Activated T-helper 2 cell treated with anti-CD3 and anti-CD28 coated beads, Interferon-gamma antibody, Interleukin-2, Interleukin-4, amounts not matched to agents 10 μg/mL and 5 μg/mL and 100 μg/mL, durations not matched to agents 14 hours and 24 hours and 36 hours (primary cell): ENCODE results near the gene MAPK11. TPM values are rescaled to one million over a fixed set of nuclear protein-coding genes. Genes with fewer than 3 reads are reported as not detected.

Source experiments
- DNase-seq: peaks from one replicate; pipeline ENCODE4 v3.0.0; 2021; ENCODE audit warnings: low spot score
- H3K27ac Mint-ChIP-seq: one replicate; pipeline ENCODE4 v1.8.0; 2021; ENCODE audit warnings: mixed read lengths
- H3K27me3 Mint-ChIP-seq: one replicate; pipeline ENCODE4 v1.8.0; 2021; ENCODE audit warnings: low read depth, mixed read lengths
- H3K36me3 Mint-ChIP-seq: one replicate; pipeline ENCODE4 v1.8.0; 2021; ENCODE audit warnings: low read depth, mixed read lengths
- H3K4me1 Mint-ChIP-seq: one replicate; pipeline ENCODE4 v1.8.0; 2021; ENCODE audit warnings: low read depth, mixed read lengths
- H3K4me3 Mint-ChIP-seq: one replicate; pipeline ENCODE4 v1.8.0; 2021; ENCODE audit warnings: low read depth, mild to moderate bottlenecking, moderate library complexity, mixed read lengths
- H3K9me3 Mint-ChIP-seq: one replicate; pipeline ENCODE4 v1.8.0; 2021; ENCODE audit warnings: mixed read lengths
- intact Hi-C: fragments of 100-400 bp; cut with micrococcal nuclease; formaldehyde crosslinking; loops from one replicate; pipeline ENCODE4 v1.15.1; 2023
- total RNA-seq: library from RNA; stranded (reverse); gene quantifications from 2 replicates; pipeline ENCODE4 v1.2.3, GENCODE V29; 2022

MAPK11 gene
- total RNA-seq = 19.0 and 20.9 TPM in 2 replicates

GRCh38 chr22:50269970-50270665 is at the start of gene MAPK11:
Gene MAPK11, minus strand, starts transcription at chr22:50270380. Its CDS starts 88 bp downstream, at chr22:50270292.
- Mint-ChIP-seq H3K4me1 (peaks cover 1% of the 10 kb centered on the region), H3K36me3 (no peaks in the 10 kb centered on the region), H3K4me3 (peak within 1 kb of the TSS; percentile 70), H3K9me3 (no peaks in the 10 kb centered on the region), H3K27me3 (peaks cover 15% of the 10 kb centered on the region), H3K27ac (no peak within 1 kb of the TSS)
- intact Hi-C loops = loop anchor here (2.0 to 5.0 kb wide), 3 partner anchors 42 to 353 kb away; partner anchors contain the start of gene DENND6B
- peak; percentile 66 for DNase-seq

- no peaks in the 10 kb centered on the region for H3K27me3 Mint-ChIP-seq
- no peak for DNase-seq
- H3K4me1 Mint-ChIP-seq = peaks cover 2% of the 10 kb centered on the region
- no peaks in the 10 kb centered on the region for H3K36me3 Mint-ChIP-seq
- no peaks in the 10 kb centered on the region for H3K9me3 Mint-ChIP-seq
- H3K27ac Mint-ChIP-seq = no peak overlapping the region
- H3K4me3 Mint-ChIP-seq = no peak overlapping the region
- intact Hi-C loops = no loop called here
Observed at GRCh38 chr22:50319503-50319951, 49.3 kb upstream of the MAPK11 start.

- H3K27ac Mint-ChIP-seq = no peak overlapping the region
- intact Hi-C loops = no loop called here
- H3K4me1 Mint-ChIP-seq = peaks cover 7% of the 10 kb centered on the region
- DNase-seq = no peak
- no peaks in the 10 kb centered on the region for H3K36me3 Mint-ChIP-seq
- no peak overlapping the region for H3K4me3 Mint-ChIP-seq
- no peaks in the 10 kb centered on the region for H3K9me3 Mint-ChIP-seq
- no peaks in the 10 kb centered on the region for H3K27me3 Mint-ChIP-seq
Observed at GRCh38 chr22:50318698-50319411, 48.7 kb upstream of the MAPK11 start.

GRCh38 chr22:50318356-50318697 is 48.1 kb upstream of the MAPK11 start:
- Mint-ChIP-seq H3K4me3 (no peak overlapping the region), H3K27me3 (no peaks in the 10 kb centered on the region), H3K27ac (no peak overlapping the region), H3K36me3 (no peaks in the 10 kb centered on the region), H3K4me1 (peaks cover 11% of the 10 kb centered on the region), H3K9me3 (no peaks in the 10 kb centered on the region)
- intact Hi-C loops = no loop called here
- no peak for DNase-seq

GRCh38 chr22:50317674-50318073 is 47.5 kb upstream of the MAPK11 start:
- no peak overlapping the region for H3K27ac Mint-ChIP-seq
- intact Hi-C loops = no loop called here
- peaks cover 11% of the 10 kb centered on the region for H3K4me1 Mint-ChIP-seq
- no peaks in the 10 kb centered on the region for H3K9me3 Mint-ChIP-seq
- DNase-seq = no peak
- H3K27me3 Mint-ChIP-seq = no peaks in the 10 kb centered on the region
- H3K36me3 Mint-ChIP-seq = no peaks in the 10 kb centered on the region
- no peak overlapping the region for H3K4me3 Mint-ChIP-seq

- Mint-ChIP-seq H3K27me3 (no peaks in the 10 kb centered on the region), H3K36me3 (no peaks in the 10 kb centered on the region), H3K27ac (no peak overlapping the region), H3K9me3 (no peaks in the 10 kb centered on the region), H3K4me1 (peaks cover 11% of the 10 kb centered on the region), H3K4me3 (no peak overlapping the region)
- intact Hi-C loops = no loop called here
- no peak for DNase-seq
Observed at GRCh38 chr22:50317178-50317577, 47.0 kb upstream of the MAPK11 start.

- Mint-ChIP-seq H3K27ac (no peak overlapping the region), H3K9me3 (no peaks in the 10 kb centered on the region), H3K36me3 (no peaks in the 10 kb centered on the region), H3K27me3 (no peaks in the 10 kb centered on the region), H3K4me1 (peaks cover 11% of the 10 kb centered on the region), H3K4me3 (no peak overlapping the region)
- intact Hi-C loops = no loop called here
- no peak for DNase-seq
Observed at GRCh38 chr22:50316114-50317065, 46.2 kb upstream of the MAPK11 start.

- Mint-ChIP-seq H3K4me1 (peaks cover 11% of the 10 kb centered on the region), H3K36me3 (no peaks in the 10 kb centered on the region), H3K27ac (no peak overlapping the region), H3K9me3 (no peaks in the 10 kb centered on the region), H3K4me3 (no peak overlapping the region), H3K27me3 (no peaks in the 10 kb centered on the region)
- DNase-seq = no peak
- intact Hi-C loops = no loop called here
Observed at GRCh38 chr22:50315289-50316113, 45.3 kb upstream of the MAPK11 start.

GRCh38 chr22:50314455-50315288 is 44.5 kb upstream of the MAPK11 start:
- Mint-ChIP-seq H3K36me3 (no peaks in the 10 kb centered on the region), H3K27me3 (no peaks in the 10 kb centered on the region), H3K4me1 (peaks cover 11% of the 10 kb centered on the region), H3K4me3 (peak overlapping the region; percentile 81), H3K27ac (peak overlapping the region; percentile 73), H3K9me3 (no peaks in the 10 kb centered on the region)
- intact Hi-C loops = loop anchor here (5.0 kb wide), 1 partner anchor 42 kb away; the partner anchor contains the start of gene MAPK11
- peak; percentile 72 for DNase-seq

GRCh38 chr22:50314081-50314454 is 43.9 kb upstream of the MAPK11 start:
- peak overlapping the region; percentile 73 for H3K27ac Mint-ChIP-seq
- H3K4me3 Mint-ChIP-seq = peak overlapping the region; percentile 81
- H3K4me1 Mint-ChIP-seq = peaks cover 11% of the 10 kb centered on the region
- no peaks in the 10 kb centered on the region for H3K9me3 Mint-ChIP-seq
- intact Hi-C loops = loop anchor here (5.0 kb wide), 1 partner anchor 42 kb away; the partner anchor contains the start of gene MAPK11
- no peaks in the 10 kb centered on the region for H3K36me3 Mint-ChIP-seq
- no peaks in the 10 kb centered on the region for H3K27me3 Mint-ChIP-seq
- no peak for DNase-seq

- H3K27me3 Mint-ChIP-seq = peaks cover 2% of the 10 kb centered on the region
Observed at GRCh38 chr22:50313600-50313999, 43.4 kb upstream of the MAPK11 start.

More at GRCh38 chr22:50313600-50313999, 43.4 kb upstream of the MAPK11 start:
- Mint-ChIP-seq H3K4me1 (peaks cover 12% of the 10 kb centered on the region), H3K4me3 (peak overlapping the region; percentile 81), H3K36me3 (no peaks in the 10 kb centered on the region), H3K27ac (peak overlapping the region; percentile 58), H3K9me3 (no peaks in the 10 kb centered on the region)
- no peak for DNase-seq
- intact Hi-C loops = loop anchor here (5.0 kb wide), 1 partner anchor 41 kb away; the partner anchor contains the start of gene MAPK11
